GM18870 (cell line): ENCODE measurements around the gene RABGAP1L.

Experiments
- ATAC-seq: cut with Tn5 transposase; IDR thresholded peaks from one replicate; pipeline ENCODE4 v1.9.1; 2021; ENCODE audit warnings: moderate library complexity; ENCODE audit not compliant: unreplicated experiment

RABGAP1L gene

DNA sequence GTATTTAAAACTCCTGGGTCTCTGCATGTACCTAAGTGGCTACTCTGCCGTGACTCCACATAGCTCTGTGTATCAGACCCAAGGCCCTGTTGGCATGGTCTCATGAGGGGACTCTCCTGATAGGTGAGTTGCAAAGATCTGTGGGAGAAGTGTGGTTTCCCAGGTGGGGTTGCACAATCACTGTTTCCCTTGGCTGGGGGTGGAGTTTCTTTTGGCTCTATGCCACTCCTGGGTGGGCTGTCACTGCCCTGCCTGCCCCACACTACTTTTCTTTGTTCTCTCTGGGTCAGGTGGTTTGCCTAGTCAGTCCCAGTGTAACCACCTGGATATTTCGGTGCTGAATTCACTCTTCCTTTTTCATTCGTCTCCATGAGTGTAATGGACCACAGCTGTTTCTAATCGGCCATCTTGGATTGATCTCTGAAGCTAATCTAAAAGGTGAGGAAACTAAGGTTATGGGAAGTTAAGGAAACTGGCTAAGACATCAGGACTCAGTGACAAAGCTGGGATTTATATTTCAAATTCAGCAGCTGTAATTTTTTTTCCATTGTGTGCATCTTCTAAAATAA is 743.3 kb downstream of the RABGAP1L start:
- no peak for ATAC-seq

DNA sequence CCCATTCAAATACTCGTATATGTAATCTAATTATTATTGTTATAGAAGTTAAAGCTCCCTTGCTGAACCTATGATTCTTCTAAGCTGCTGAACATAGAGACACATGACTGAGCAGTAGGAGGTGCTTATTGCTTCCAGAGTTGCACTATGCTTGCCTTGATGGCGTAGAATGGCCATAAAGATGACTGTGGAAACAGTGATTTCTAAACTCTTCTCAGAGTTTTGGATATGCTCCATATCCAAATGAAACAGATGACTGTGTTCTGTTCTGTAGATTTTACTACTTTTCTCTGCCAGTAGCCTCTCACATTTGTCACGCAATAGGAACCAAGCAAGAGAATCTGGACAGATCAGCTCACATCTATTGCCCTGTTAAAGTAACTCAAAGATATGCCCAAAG is 752.3 kb downstream of the RABGAP1L start:
- no peak for ATAC-seq

DNA sequence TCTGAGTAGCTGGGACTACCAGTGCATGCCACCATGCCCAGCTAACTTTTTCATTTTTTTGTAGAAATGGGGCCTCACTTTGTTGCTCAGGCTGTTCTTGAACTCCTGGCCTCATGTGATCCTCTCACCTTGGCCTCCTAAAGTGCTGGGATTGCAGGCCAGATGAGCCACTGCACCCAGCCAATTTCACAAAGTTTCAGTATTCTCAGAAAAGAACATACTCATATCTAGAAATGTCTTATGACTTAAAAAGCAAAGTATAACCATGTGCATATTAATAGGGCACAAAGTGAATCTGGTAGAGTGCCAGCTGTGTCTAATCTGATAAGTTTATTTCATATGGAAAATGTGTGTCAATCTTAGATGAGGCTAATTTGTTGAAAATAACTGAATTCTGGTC is 752.9 kb downstream of the RABGAP1L start:
- peak; percentile 65 for ATAC-seq

DNA sequence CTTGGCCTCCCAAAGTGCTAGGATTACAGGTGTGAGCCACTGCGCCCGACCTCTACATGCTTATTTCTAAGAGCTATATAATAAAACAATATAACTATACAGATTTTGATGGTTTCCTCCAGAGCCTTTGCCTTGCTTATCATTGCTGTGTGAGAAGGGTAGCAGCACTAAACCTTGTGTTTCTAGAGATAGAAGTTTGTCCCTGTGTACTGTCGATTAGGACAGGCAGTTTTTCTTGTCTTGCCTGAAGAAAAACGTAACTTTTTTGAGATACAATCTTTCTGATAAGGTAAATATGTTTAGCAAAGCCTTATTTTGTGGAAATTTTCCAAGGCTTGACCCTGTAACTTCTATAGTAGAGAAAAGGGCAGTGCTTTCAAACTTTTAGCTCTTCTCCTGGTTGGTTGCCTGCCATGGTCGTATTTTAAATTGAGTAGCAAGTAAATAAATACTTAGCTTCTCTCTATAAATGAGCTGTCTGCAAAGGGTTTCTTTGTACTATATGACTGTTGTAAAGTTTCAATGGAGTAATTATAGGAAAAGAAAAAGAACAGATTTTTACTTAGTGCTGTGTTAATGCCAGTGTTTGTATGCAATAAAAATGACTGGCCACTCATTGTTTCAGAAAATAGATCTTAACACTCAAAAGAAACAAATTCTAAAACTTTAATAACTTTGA is 754.0 kb downstream of the RABGAP1L start:
- ATAC-seq = no peak

DNA sequence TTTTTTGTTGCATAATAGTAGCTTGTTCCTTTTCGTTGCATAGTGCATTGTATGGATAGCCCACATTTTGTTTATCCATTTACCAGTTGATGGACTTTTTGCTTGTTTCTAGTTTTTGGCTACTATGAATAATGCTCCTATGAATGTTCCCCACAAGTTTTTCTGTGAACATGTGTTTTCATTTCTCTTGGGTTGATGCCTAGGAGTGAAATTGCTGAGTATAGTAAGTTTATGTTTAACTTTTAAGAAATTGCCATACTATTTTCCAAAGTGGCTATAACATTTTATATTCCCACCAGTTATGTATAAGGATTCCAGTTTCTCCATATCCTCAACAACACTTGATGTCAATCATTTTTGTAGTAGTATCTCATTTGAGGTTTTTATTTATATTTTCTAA is 755.7 kb downstream of the RABGAP1L start:
- no peak for ATAC-seq

DNA sequence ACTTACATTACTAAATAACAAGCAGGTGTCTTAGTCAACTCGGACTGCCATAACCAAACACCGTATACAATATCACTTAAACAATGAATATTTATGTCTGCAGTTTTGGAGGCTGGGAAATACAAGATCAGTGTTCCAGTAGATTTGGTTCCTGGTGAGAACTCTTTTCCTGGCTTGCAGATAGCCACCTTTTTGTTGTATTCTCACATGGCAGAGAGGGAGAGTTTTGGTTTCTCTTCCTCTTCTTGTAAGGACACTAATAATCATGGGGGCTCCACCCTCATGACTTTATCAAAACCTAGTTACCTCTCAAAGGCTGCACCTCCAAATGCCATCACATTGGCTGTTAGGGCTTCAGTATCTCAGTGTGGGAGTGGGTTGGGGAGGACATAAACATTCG is 757.5 kb downstream of the RABGAP1L start:
- no peak for ATAC-seq

DNA sequence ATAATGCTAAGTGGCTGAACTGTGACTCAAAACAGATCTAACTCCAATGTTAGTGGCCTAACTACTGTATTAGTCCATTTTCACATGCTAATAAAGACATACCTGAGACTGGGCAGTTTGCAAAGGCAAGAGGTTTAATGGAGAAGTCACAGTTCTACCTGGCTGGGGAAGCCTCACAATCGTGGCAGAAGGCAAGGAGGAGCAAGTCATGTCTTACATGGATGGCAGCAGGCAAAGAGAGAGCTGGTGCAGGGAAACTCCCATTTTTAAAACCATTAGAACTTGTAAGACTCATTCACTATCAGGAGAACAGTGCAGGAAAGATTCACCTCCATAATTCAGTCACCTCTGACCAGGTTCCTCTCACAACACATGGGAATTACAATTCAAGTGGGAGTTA is 760.8 kb downstream of the RABGAP1L start:
- ATAC-seq = no peak

DNA sequence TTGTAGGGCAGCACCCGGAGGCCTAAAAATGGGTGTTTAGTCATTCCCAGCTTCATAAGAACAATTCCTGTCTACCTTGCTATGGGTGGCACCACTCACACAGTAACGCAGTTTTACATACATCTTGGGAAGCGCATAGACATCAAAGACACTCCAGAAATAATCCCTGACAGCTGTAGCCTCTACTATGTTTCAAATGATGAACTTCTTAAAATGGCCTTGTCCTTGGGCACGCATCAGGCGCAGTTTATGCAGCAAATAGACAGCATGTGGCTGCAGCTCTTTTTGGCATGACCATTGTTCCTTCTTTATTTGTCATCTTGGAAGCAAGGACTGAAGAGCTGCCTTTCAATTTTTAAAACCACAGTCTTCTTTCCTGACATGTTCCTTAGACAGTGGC is 762.8 kb downstream of the RABGAP1L start:
- no peak for ATAC-seq

DNA sequence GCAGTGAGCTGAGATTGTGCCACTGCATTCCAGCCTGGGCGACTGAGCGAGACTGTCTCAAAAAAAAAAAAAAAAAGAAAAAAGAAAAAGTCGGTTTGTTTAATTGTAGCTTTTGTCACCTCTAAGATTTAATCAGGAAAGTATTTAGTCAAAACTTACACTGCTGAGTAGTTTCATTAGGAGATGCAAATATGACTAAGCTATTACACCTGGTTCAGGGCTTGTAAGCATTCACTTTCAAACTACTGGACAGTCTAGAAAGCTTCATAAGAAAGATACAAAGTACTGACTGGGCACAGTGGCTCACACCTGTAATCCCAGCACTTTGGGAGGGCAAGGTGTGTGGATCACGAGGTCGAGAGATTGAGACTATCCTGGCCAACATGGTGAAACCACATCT is 764.5 kb downstream of the RABGAP1L start:
- ATAC-seq = no peak

DNA sequence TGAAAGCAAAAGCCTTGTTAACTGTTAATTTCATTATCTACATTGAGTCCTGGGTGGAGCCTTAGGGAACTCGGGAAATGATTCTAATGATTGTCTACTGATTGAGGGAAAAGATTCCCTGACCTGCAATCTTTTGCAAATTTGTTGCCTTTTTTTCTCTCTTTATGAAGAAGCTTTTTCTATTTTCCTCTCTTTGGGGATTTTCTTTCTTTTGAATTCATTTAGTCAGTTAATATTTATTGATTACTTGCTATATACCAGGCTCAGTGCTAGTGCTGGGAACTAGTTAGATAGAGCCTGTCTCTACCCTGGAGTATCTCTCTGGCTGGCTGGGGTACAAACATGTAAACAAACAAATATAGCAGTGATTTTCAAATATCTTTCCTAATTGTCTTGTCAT is 769.2 kb downstream of the RABGAP1L start:
- no peak for ATAC-seq

DNA sequence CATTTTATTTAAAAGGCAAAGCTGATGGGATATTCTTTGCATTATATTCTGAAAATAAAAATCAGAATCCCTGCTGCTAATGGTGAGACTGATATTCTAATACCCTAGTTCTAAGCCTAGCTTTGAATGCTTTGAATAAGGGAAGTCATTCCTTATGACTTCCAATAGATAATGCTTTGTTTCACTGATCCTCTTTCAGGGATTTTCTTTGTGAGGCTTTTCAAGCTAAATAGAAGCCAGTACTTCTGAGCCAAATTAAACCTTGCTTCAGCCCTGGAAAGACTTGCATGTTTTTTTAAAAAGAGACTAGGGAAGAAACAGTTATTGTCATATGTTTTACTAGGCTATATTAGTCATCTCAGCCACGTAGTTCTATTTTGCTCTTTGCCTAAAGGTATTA is 771.9 kb downstream of the RABGAP1L start:
- no peak for ATAC-seq

DNA sequence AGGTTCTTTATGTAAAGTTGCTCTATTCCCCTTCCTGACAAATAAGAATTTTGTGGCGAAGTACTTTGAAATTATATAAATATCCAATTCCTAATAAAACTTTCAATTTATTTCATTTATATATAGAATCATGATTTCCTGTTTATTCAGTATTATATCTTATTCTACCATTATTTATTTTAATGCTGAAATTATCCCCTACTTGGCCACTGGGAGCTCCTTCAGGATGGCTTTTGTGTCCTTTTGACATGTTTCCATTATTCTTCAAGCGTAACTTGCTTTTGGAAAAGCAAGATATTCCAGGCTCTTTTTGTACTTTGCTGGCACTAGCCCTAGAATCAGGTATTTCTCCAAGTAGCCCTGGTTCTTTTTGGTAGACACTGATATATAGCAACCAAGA is 773.3 kb downstream of the RABGAP1L start:
- ATAC-seq = no peak

DNA sequence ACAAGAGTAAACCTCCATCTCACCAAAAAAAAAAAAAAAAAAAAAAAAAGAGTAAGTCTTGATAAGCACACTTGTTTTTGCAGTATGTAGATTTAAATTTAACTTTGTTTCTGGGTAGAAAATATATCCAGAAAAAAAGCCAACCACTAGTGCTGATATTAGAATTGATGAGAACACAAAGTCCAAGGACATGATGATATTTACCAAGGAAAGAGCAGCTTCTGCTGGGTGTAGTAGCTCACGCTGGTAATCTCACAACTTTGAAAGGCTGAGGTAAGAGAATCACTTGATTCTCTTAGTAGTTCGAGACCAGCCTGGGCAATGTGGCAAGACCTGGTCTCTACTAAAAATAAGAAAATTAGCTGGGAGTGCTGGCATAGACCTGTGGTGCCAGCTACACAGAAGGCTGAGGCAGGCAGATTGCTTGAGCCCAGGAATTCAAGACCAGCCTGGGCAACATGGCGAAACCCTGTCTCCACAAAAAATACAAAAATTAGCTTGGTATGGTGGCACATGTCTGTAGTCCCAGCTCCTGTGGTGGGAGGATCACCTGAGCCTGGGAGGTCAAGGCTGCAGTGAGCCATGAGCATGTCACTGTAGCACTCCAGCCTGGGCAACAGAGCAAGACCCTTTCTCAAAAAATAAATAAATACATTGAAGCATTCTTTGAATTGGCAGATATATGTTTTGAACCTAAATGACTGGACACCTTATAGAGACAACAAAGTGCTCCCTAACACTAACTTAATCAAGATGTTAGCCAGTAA is 776.8 kb downstream of the RABGAP1L start:
- ATAC-seq = no peak

DNA sequence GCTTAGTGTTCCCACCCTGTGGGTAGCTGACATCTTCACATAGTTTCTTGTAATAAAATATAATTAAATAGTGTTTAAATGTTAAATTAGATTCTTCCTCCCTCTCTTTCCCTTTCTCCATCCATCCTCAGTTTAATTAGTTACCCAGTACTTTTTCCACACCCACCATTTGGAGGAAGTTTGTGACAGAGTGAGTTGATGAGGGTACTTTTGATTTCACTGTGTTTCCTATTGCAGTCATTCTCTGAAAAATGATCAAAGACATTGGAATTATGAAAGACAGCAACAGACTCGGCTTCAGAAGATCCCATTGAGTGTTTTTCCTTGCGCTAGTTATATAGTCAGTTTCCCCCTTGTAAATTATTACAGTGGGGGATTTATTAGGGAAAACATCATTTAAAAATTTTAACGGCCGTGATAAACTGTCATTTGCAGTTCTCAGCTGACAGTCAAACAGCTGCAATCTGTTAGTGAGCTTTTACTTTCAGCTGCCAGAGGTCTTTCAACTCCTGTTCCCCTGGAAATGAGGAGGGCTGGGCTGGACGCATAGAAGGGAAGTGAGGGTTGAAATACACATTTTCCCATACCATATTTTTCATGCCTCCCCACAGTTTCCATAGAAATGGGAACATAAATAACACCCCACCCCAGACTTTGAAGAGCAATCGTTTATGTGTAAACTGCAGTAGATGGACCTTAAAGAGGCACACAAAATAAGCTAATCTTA is 779.1 kb downstream of the RABGAP1L start:
- no peak for ATAC-seq

DNA sequence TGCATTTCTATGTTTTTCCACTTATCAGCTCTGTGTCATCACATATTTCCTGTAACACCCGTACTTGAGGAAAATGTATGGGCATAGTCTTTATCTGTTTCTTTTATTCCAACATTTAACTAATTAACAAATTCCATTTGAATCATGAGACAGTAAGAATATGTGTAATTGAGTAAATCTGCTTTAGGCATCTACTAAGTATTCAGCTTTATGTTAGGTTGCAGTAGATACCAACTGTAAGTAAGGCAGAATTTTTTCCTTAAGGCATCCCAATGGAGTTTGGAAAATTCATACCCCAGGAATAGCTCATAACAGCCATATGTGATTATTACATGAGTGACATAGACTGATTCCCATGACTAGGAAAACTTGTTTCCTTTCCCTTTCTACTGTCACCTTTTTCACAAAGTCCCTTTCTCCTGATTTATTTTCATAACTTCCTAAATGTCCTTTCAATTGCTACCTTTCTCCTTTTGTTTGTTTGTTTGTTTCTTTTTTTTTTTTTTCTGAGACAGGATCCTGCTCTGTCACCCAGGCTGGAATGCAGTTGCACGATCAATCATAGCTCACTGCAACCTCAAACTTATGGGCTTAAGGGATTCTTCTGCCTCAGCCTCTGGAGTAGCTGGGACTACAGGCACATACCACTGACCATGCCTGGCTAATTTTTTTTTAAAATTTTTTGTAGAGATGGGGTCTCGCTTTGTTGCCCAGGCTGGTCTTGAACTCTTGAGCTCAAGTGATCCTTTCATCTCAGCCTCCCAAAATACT is 780.6 kb downstream of the RABGAP1L start:
- ATAC-seq = no peak

DNA sequence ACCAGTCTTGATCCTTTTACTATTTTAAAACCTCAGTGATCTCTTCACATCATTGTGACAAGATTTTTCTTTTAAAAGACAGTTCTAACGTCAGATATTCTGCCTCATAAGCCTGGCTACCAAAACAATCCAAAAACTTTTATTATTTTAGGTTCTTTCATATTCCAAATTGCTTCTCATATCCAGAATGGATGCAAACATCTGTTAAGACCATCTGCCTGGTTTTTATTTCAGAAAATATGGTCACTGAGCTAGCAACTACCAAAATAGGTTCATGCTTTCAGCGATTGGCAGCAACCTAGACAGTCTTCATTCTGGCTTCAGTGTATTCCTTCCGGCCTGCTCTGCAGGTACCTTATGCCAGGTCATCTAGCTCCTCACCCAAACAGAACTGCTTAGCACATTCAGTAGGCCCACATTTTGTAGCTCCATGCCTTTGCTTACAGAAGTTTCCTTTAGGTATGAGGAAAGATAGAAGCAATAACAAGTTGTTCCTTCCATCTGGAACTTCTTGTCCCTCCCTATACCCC is 781.4 kb downstream of the RABGAP1L start:
- no peak for ATAC-seq

DNA sequence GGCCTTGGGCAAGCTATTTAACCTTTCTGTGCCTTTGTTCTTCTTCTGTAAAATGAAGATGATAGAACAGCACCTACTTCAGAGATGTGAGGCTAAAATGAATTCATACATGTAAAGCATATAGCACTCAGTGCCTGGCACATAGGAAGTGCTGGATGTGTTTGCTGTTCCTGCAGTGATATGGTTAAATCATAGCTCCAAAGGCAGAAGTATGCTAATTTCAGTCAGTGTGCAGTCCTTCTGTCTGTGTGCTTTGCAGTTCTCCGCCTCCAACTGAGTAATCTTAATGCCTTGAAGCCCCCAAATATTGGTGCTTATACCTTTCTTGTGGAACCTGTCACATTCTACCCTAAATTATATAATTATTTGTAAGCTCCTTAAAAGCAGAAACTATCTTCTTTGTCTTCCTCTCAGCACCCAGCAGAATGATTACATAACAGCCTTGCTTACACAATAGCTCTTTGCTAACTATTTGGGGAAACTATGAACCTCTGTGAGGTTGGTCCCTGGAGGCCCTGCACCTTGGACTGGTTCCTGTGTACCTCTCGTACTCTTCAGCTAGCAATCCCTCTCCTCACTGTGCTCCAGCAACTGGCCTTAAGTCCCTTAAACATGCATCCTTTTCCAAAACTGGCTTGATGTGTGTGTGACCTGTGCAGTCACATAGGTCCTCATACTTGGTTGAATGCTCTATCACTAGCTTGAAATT is 783.4 kb downstream of the RABGAP1L start:
- no peak for ATAC-seq

DNA sequence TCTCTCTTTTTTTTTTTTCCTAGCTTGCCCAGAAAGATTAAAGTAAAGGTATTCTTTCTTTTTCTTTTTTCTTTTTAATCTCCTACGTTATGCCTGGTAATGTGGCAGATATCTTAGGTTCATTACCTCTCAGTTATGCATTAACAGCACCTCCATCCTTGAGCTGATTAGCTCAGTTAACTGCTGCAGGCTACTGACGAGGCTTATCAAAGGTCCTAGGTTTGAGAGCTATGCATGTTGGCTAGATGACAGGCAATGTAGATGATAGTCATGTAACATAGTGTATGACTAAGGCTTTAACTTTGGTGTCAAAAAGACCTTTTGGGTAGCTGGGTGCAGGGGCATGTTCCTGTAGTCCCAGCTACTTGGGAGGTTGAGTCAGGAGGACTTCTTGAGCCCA is 786.7 kb downstream of the RABGAP1L start:
- ATAC-seq = no peak

DNA sequence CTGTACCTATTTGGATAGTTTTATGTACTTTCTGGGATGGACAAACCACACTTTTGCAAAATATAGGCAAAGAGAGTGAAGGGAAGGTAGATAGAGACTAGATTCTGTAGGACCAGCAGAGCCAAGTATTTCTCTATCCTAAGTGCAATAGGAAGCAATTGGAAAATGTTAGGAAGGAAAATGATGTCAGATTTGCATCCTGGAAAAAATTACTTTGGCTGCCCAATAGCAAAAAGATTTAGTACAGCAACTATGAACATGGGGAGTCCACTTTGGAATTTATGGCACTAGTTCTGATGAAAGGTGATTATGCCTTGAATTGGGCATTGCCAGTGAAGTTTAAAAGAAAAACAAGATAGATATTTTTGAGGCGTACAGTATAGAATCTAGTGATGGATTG is 789.7 kb downstream of the RABGAP1L start:
- no peak for ATAC-seq

DNA sequence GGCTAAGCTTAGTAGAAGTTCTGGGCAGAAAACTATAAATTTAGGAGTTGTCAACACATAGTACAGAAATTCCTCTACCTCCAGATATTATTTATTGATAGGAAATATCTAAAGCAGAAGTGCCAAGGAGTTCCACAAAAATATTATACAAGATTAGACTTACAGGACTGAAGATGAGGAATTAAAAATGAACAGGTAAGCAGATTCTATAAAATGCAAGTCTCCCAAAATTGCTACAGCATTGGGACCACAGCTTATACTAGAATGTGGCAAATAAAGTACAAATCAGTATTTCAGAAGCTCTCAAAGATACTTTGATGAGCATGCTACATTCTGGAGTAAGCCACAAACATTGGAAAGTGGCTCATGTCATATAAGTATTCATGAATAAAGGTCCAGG is 790.3 kb downstream of the RABGAP1L start:
- no peak for ATAC-seq
